ENCODE data around the gene ARL8B.
A peak's percentile ranks its signal among the peaks of the same experiment; 100 is the strongest.
"Not testable (repeated sequence)": the region's sequence is repeated elsewhere in the genome, so short reads cannot be mapped to it uniquely, and the experiment has no call there.

Gene ARL8B

GRCh38 chr3:5113726-5114125 is 8.4 kb upstream of the ARL8B start:
- DNase-seq, result not testable (repeated sequence)

GRCh38 chr3:5115506-5116162 is 6.5 kb upstream of the ARL8B start:
- no peak for DNase-seq

DNA sequence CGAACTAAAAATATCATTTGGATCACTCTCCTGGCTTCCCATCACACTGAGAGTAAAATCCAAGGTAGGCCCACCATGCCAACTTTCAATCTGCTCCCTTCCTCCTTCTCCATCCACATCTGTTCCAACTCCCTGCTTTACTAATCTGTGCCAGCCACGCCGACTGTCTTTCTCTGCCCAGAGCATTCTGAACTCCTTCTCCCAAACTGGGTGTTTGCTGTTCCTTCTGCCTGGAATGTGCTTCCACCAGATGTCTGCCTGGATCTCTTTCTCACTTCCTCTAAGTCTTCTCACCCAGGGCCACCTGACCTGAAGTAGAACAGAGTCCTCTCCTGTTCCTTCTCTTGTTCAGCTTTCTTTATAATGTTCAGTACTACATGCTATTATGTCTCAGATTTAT is 5.6 kb upstream of the ARL8B start:
- no peak for DNase-seq

DNA sequence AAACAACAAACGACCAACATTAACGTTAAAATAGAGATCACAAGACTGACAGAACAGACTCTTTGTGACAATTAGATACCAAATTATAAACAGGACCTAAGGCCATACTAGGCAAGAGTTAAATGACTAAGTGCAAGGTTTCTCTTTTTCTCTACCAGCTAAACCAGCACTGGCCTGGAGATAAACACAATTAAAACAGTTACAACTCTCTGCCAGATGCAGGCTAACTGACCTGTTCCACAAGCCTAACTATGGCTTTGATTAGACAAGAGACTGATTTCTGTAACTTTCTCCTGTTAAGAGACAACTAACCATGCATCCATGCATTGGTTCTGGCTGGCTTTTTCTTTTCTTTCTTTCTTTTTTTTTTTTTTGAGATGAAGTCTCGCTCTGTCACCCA is 1.6 kb upstream of the ARL8B start:
- no peak for DNase-seq

DNA sequence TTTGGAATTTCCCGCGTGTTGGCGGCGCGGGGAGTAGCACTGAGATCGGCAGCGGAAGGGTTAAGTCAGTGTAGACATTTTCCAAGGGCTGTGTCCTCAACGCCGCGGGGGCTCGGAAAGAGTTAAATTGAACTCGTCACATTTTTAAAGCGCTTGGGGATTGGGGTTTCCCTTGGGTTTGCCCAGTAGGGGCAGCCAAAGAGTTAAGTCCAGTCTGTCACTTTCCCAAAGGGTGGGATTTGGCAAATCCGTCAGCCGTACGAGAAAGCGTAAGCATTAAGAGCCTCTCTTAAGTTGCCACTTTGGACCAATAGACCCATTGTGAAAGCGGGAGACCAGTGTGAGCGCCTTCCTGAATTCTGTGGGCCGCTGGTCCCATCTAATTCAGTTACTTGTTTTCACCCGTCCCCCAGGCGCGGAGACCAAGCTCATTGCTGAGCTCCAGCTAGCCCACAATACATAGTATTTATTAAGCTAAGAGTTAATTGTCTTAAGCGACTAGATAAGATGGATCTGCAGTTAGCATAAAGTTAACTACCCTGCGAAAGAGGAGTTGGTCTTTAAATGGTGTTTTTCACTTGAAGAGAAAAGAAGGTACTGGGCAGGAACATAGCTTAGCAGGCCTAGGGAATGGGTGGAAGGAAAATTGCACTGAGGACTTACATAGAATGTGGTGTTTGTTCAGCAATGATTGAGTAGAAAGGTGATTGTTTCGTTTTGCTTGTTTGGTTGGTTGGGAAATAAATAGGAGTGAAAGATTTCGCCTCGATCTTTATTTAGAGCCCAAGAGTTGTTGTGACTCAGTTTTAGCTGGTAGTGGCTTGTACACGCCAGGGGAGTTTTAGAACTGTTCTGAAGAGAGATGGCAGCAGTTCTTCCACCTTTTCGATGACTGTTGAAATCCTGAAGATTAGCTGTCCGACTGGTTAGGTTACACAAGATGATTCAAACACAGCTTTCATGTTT is 932 bp downstream of the ARL8B start:
- peak; percentile 17 for DNase-seq

- DNase-seq, result no peak
Measured at GRCh38 chr3:5123937-5124336, 1.8 kb downstream of the ARL8B start.

DNA sequence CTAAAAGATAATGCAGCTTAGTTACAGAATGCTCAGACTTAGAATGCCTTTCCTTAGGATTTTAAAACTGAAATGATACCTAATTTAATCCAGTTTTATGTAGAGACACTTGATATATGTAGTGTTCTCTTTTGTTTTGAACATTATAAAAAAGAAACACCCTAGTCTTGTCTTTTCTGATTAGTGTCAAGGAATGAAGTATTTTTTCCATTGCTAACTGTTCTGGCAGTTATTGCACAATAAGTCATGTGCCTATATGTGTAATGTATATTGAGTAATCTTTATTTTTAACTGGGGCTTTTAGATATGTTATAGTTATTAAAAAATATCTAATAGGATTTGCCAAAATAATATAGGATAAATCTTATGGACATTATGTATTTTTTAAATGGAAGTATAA is 4.5 kb downstream of the ARL8B start:
- DNase-seq, result no peak

DNA sequence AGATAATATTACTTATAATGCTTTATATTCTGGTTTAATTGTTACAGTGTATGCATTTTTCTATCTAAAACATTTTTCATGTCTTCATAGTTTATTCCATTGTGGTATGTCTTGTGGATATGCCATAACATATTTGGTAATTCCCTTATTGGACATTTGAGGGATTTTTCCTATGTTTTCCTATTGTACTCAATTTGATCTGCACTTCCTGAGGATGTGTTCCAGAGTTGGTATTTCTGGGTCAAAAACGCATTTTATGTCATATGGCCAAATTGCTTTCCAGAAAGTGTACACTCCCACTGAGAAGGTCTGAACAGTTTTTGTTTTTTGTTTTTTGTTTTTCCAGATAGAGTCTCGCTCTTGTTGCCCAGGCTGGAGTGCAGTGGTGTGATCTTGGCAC is 6.8 kb downstream of the ARL8B start:
- DNase-seq, result no peak

GRCh38 chr3:5133239-5134018 is 11.3 kb downstream of the ARL8B start:
- DNase-seq, result no peak

- DNase-seq, result no peak
Measured at GRCh38 chr3:5134019-5134391, 11.9 kb downstream of the ARL8B start.

DNA sequence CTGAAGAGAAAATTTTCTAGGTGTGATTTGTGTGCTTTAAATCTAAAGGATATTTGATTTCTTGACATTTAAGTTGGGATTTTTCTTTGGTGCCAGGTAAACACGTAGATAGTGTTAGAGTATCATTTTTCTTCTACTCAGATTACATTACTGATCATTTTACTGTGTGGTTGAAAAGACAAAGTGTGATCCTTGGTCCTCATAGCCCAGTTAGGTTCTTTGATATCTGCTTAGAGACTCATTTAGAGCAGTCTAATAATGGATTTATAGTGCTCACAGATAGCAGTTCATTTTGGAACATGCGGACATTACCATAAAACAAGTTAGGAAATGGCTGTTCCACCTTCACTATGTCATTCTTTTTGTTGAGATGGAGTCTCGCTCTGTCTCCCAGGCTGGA is 12.4 kb downstream of the ARL8B start:
- no peak for DNase-seq

DNA sequence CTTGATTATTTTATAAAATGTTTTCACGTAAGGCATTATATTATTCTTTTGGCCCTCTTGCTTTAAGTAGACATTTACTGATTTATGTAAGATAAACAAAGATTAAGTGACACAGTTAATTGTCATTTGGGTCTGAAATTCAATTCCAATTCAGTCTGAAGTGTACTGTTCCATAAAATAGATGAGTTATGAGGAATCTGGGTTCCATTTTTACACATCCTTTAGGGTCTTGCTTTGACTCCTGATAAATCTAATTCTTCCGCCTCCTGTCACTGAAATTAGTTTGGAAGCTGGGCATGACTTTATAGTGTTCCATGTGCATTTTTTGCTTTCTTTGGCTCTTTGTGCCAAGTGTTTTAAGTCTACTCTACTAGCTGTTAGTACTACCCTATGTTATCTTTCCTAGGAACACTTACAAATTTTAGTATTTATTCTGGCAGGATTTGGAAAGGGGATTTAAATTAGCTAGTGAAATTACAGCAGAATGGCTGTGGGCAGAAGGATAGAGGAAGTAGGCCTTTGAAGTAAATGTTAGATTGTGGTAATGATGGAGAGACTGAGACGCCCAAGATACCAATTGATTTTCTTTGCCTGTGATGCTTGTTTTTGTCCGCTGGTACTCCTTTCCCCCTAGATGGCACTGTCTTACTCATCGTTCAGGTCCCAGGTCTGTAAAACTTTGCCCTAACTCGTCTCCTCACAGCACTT is 14.3 kb downstream of the ARL8B start:
- peak; percentile 5 for DNase-seq

GRCh38 chr3:5136919-5137429 is 14.9 kb downstream of the ARL8B start:
- DNase-seq, result no peak

DNA sequence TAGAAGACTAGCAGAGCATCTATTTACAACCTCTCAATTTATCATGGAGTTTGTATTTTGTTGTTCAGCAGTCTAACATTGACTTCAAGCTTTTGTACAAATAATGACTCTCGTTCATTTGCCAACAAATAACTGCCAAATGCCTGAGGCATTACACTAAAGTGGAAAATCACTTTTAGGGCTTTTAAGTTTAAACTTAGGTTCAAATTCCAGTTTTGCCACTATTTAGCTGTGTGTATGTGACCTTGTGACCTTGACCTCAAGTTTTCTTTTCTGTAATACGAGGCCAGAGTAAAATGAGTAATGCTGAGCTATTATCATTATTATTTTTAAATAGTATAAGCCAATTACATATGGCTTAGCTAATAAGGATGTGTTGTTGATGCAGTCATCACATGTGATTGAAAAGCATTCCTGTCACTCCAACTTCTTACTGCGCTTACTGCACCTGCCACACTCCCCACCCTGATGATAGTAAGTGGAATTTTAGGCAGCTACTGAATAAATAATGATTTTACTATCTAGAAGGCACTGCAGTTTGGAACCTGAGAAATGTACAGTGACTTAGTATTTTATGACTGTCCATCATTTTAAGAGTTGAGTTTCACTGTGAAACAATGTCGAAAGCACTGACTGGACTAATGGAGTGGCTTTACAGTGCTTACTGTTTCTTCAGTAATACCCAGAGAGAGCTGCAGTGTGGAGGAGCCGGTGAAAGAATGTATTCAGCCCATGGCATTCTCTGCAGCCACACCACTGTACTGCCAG is 16.3 kb downstream of the ARL8B start:
- DNase-seq, result no peak

DNA sequence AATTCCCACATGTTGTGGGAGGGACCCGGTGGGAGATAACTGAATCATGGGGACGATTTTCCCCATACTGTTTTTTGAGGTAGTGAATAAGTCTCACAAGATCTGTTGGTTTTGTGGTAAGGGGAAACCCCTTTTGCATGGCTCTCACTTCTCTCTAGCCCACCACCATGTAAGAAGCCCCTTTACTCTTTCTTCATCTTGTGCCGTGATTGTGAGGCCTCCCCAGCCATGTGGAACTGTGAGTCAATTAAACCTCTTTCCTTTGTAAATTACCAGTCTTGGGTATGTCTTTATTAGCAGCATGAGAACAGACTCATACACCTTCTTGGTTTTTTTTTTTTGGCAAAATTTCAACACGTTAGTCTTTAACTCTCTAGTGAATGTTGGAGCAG is 18.1 kb downstream of the ARL8B start:
- no peak for DNase-seq

GRCh38 chr3:5140839-5141238 is 18.7 kb downstream of the ARL8B start:
- no peak for DNase-seq

GRCh38 chr3:5141760-5142159 is 19.7 kb downstream of the ARL8B start:
- no peak for DNase-seq

DNA sequence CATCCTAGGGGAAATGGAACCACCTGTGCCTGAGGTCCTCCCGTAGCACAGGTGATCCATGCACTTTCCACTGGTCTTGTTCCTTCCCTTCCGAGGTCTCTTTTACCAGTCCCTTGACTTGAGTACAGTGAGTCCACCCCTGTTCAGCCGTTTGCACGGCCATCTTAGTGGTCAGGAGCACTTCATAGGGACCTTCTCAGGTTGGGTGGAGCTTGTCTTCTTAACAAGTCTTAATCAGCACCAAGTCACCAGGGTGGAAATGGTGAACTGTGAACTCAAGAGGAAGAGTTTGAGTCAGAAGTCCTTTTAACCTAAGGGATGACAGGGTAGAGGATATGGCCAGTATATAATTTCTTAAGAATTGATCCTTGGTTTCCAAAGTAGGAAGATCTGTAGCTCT is 21.4 kb downstream of the ARL8B start:
- DNase-seq, result no peak

DNA sequence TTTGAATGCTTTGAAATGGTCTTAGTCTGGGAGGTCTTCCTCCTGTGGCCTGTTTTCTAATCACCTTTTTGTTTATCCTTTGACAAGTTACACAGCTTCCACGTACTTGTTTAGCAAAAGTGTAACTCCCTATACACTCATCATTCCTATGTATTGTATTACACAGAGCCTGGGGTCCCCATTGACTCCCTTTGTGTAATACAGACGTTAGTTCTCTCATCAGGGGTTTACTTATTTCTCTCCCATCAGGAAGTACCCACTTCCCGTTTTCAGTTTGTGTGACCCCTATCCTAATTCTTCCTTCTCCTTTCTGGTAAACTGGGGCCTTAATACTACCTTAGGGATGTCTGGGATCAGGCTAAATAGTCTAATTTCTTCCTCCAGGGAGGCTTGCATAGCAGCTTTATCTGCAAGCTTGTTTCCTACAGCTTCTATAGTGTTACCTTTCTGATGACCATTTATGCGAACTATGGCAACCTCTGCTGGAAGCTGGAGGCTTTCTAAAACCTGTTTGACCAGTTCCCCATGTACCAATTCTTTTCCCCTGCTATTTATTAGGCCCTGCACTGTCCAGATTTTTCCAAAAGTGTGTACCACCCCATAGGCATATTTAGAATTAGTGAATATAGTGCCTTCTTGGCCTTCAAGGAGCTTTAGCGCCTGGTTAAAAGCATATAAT is 22.4 kb downstream of the ARL8B start:
- DNase-seq, result no peak

DNA sequence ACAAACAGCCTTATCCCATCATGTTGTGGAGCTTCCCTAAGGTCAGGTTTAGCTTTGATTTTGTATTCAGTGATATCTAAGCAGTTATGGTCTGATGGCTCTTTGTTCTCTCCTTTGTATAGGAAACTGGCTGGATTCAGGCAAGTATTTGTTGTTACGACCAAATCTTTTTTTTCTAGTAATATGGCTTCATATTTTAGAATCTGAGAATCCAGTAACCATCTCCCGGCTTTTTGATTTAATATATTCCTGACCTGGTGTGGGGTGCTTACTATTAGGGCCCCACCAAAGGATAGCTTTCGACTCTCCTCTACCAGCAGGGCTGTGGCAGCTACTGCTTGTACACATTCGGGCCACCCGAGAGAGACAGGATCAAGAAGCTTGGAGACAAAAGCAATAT is 23.0 kb downstream of the ARL8B start:
- DNase-seq, result no peak

DNA sequence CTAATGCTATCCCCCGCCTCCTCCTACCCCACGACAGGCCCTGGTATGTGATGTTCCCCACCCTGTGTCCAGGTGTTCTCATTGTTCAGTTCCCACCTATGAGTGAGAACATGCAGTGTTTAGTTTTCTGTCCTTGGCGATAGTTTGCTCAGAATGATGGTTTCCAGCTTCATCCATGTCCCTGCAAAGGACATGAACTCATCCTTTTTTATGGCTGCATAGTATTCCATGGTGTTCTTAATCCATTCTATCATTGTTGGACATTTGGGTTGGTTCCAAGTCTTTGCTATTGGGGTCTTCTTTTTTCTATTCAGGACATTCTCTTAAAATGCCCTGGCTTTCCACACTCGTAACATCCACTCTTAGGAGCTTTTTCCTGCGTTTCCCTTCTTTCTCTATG is 25.1 kb downstream of the ARL8B start:
- not testable (repeated sequence) for DNase-seq

Measured in effector CD4-positive, alpha-beta T cell (primary cell).